Measurements from ENCODE around the gene GARIN5B. TPM values are rescaled to one million over a fixed set of nuclear protein-coding genes. Genes with fewer than 3 reads are reported as not detected.

GARIN5B gene
- total and polyA plus RNA-seq, 2 experiments from 2014 or later: not detected

DNA sequence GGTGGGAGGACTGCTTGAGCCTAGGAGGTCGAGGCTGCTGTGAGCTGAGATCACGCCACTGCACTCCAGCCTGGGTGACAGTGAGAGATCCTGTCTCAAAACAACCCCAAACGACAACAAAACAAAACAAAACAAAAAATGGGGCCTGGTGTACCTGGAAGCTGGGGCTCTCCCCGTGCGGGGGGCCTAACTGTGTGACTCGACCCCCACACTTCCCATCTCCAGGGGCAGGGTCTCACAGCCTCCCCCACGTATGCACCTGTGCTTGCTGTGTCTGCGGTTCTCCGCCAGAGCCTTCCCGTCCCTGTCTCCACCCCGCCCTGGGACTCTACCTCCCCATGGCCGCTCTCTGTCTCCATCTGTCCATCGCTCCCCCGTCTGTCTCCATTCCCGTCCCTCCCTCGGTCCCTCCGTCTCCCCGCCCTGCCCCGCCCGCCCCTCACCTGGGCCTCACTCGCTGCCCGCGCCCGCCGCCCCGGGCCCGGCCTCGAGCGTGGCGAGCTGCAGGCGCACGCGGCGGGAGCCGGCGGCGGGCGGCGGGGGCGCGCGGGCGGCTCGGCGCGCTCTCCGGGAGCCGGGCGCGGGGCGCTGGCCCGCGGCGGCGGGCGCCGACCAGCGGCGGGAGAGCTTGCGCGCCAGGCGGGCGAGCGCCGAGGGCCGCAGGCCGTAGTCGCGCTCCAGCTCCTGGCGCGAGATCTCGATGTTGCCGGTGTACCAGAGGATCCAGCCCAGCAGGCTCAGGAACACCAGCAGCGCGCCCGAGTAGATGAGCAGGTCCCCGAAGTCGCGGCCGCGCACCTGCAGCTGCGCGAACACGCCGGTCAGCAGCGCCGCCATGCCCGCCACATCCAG lies 20.4 kb upstream of the GARIN5B start:
- Histone ChIP-seq H3K9me2 (ENCODE audit: insufficient read depth) (no peaks in the 10 kb centered on the region), H3K36me3 (ENCODE audit: insufficient read depth) (peaks cover 4% of the 10 kb centered on the region; the same call in 1 of the 2 replicates), H2AFZ (no peak overlapping the region), H3K27ac (ENCODE audit: low read depth) (no peak overlapping the region), H3K4me3 (peak overlapping the region; percentile 99), H3K27me3 (ENCODE audit: insufficient read depth) (peaks cover 21% of the 10 kb centered on the region), H3K4me2 (peak overlapping the region; percentile 87), H3F3A (replicated peaks; ENCODE audit: low read depth) (peaks cover 35% of the 10 kb centered on the region), H4K20me1 (replicated peaks; ENCODE audit: insufficient read depth) (peaks cover 31% of the 10 kb centered on the region), H3K4me1 (ENCODE audit: insufficient read depth) (peaks cover 38% of the 10 kb centered on the region), H3K79me2 (replicated peaks; ENCODE audit: insufficient read depth) (peaks cover 32% of the 10 kb centered on the region)
- peaks cover 32% of the 10 kb centered on the region for H3K36me3 Mint-ChIP-seq (ENCODE audit: low read depth)
- H3K4me3 Mint-ChIP-seq: peak overlapping the region; percentile 83
- peak; percentile 7 for ATAC-seq
- peaks cover 39% of the 10 kb centered on the region for H3K4me1 Mint-ChIP-seq
- peak overlapping the region; percentile 78; the same call in 1 of the 2 replicates for H3K27ac Mint-ChIP-seq
- TF ChIP-seq POLR2AphosphoS5 (IDR thresholded peaks at IDR 0.05; ENCODE audit: low read depth): 0 out of 2 replicates have a peak, but pooled peaks have one; percentile 21
- TF ChIP-seq, protein P1, sequence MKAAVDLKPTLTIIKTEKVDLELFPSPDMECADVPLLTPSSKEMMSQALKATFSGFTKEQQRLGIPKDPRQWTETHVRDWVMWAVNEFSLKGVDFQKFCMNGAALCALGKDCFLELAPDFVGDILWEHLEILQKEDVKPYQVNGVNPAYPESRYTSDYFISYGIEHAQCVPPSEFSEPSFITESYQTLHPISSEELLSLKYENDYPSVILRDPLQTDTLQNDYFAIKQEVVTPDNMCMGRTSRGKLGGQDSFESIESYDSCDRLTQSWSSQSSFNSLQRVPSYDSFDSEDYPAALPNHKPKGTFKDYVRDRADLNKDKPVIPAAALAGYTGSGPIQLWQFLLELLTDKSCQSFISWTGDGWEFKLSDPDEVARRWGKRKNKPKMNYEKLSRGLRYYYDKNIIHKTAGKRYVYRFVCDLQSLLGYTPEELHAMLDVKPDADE (IDR thresholded peaks at IDR 0.05): no peak
- H3K9me3 Mint-ChIP-seq: peaks cover 5% of the 10 kb centered on the region; the same call in 2 of the 3 replicates
- peak; percentile 90 for DNase-seq (ENCODE audit: low spot score)
- H3K27me3 Mint-ChIP-seq (ENCODE audit: insufficient read depth, low read depth, poor library complexity): peaks cover 46% of the 10 kb centered on the region

DNA sequence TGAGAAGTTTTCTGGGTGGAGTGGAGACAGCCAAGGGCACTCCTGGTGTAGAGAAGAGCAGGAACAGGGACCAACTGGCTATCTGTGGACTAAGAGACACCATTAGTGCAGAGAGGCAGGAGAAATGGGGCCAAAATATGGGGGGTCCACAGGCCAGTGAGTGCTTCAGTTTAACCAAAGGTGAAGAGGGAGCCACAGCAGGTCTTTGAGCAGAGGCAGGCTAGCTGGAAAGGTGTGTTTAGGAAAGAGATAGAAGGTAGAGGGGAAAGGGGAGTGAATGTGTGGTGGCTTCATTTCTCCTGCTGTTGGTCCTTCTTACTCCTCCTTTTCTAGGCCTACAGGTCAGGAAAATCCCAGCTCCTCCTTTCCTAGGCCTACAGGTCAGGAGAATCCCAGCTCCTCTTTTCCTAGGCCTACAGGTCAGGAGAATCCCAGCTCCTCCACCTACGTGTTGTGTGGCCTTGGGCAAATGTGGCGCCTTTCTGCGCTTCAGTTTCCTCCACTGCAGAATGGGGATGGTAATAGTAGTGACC lies 19.5 kb upstream of the GARIN5B start:
- ATAC-seq (no peak), DNase-seq (ENCODE audit: low spot score) (no peak)
- H3K4me1 ChIP-seq (ENCODE audit: insufficient read depth): peaks cover 34% of the 10 kb centered on the region
- peak overlapping the region; percentile 57; the same call in 1 of the 2 replicates for H3K4me3 ChIP-seq
- peaks cover 4% of the 10 kb centered on the region; the same call in 1 of the 2 replicates for H3K36me3 ChIP-seq (ENCODE audit: insufficient read depth)
- TF ChIP-seq, protein P2, sequence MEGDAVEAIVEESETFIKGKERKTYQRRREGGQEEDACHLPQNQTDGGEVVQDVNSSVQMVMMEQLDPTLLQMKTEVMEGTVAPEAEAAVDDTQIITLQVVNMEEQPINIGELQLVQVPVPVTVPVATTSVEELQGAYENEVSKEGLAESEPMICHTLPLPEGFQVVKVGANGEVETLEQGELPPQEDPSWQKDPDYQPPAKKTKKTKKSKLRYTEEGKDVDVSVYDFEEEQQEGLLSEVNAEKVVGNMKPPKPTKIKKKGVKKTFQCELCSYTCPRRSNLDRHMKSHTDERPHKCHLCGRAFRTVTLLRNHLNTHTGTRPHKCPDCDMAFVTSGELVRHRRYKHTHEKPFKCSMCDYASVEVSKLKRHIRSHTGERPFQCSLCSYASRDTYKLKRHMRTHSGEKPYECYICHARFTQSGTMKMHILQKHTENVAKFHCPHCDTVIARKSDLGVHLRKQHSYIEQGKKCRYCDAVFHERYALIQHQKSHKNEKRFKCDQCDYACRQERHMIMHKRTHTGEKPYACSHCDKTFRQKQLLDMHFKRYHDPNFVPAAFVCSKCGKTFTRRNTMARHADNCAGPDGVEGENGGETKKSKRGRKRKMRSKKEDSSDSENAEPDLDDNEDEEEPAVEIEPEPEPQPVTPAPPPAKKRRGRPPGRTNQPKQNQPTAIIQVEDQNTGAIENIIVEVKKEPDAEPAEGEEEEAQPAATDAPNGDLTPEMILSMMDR (conservative IDR thresholded peaks at IDR 0.05; ENCODE audit: low read depth in 2 of 2): no peak
- no peak for TF ChIP-seq EZH2 (IDR thresholded peaks at IDR 0.05; ENCODE audit: low read depth, unreplicated experiment)
- no peak for TF ChIP-seq NANOG (IDR thresholded peaks at IDR 0.05; ENCODE audit: borderline replicate concordance)
- TF ChIP-seq EZH2phosphoT487 (IDR thresholded peaks at IDR 0.05; ENCODE audit: unreplicated experiment): no peak
- TF ChIP-seq CREB1 (CRISPR knock-in tag; IDR thresholded peaks at IDR 0.05; ENCODE audit: low read depth): no peak
- TF ChIP-seq JUNB (IDR thresholded peaks at IDR 0.05; ENCODE audit: unreplicated experiment): no peak
- TF ChIP-seq STAT1 (IDR thresholded peaks at IDR 0.05; ENCODE audit: unreplicated experiment): no peak
- TF ChIP-seq, protein P1 (IDR thresholded peaks at IDR 0.05): no peak
- Mint-ChIP-seq H3K36me3 (ENCODE audit: low read depth) (peaks cover 23% of the 10 kb centered on the region), H3K27ac (no peak overlapping the region), H3K9me3 (peaks cover 5% of the 10 kb centered on the region; the same call in 2 of the 3 replicates), H3K27me3 (ENCODE audit: insufficient read depth, low read depth, poor library complexity) (peaks cover 48% of the 10 kb centered on the region), H3K4me1 (peaks cover 36% of the 10 kb centered on the region), H3K4me3 (peak overlapping the region; percentile 83)
- peaks cover 23% of the 10 kb centered on the region for H3K79me2 ChIP-seq (replicated peaks; ENCODE audit: insufficient read depth)
- peaks cover 29% of the 10 kb centered on the region for H3K27me3 ChIP-seq (ENCODE audit: insufficient read depth)
- H3K27ac ChIP-seq (ENCODE audit: low read depth): no peak overlapping the region
- peak overlapping the region; percentile 87 for H3K4me2 ChIP-seq
- no peak overlapping the region for H2AFZ ChIP-seq
- no peaks in the 10 kb centered on the region for H3K9me2 ChIP-seq (ENCODE audit: insufficient read depth)
- peaks cover 22% of the 10 kb centered on the region for H4K20me1 ChIP-seq (replicated peaks; ENCODE audit: insufficient read depth)
- peaks cover 28% of the 10 kb centered on the region for H3F3A ChIP-seq (replicated peaks; ENCODE audit: low read depth)
